NCI-H524 (cell line): ENCODE results near the gene BCL2.
"Not testable (repeated sequence)": the region's sequence is repeated elsewhere in the genome, so short reads cannot be mapped to it uniquely, and the experiment has no call there.

Source experiments
- DNase-seq, 2 experiments: peaks; one replicate each; lab custom pipeline; 2025; lab: John Stamatoyannopoulos, UW

The BCL2 gene

DNA sequence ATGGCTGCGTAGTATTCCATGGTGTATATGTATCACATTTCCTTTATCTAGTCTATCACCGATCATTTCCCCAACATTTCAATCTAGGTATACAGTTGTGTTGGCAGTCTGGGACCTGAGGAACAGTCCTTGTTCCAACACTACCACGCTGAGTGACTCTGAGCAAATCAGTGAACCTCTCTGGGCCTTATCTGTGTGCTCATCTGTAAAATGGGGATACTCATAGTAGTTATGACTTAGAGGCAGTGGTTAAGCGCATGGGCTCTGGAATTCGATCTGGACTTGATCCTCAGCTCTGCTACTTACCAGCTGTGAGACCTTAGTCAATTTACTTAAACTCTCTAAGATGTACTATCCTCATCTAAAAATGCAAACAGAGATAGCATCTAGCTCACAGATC lies 85.1 kb downstream of the BCL2 start:
- DNase-seq: no peak

DNA sequence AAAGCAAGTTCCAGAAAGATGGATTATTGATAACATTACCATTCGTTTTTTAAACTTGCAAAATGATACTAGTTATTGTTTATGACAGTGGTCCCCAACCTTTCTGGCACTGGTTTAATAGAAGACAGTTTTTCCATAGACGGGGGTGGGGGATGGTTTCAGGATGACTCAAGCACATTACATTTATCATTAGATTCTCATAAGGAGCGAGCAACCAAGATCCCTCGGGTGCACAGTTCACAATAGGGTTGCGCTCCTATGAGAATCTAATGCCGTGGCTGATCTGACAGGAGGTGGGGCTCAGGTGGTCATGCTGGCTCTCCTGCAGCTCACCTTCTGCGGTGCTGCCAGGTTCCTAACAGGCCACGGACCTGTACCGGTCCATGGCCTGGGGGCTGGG lies 86.2 kb downstream of the BCL2 start:
- no peak for DNase-seq

DNA sequence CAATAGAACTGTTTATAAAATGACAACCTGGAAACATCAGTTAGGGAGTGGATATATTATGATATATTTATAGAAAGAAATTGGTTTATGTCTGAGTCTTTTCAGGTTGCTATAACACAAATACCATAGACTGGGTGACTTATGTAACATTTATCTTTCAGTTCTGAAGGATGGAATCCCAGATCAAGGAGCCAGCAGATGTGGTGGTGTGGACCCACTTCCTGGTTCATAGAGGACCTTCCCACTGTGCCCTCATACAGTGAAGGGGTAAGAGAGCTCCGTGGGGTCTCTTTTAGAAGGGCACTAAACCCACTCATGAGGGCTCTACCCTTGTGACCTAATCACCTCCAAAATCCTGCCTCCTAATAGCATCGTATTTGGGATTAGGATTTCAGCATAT lies 86.7 kb downstream of the BCL2 start:
- no peak for DNase-seq

DNA sequence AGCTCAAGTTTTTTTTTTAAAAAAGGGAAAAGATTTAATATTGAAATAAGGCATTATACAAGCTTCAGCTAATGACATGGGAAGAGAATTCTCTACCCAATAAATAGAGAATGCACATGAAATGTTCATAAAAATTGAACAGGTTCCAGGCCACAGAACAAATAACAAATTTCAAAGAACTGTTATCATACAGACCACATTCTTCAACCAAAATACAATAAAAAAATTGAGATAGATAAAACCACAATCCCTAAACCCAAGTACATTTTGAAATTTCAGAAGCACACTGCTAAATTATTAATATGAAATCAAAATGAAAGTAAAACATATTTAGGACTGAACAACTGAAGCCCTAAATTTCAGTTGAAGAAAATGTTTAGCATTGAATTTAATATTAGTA lies 89.6 kb downstream of the BCL2 start:
- no peak for DNase-seq

DNA sequence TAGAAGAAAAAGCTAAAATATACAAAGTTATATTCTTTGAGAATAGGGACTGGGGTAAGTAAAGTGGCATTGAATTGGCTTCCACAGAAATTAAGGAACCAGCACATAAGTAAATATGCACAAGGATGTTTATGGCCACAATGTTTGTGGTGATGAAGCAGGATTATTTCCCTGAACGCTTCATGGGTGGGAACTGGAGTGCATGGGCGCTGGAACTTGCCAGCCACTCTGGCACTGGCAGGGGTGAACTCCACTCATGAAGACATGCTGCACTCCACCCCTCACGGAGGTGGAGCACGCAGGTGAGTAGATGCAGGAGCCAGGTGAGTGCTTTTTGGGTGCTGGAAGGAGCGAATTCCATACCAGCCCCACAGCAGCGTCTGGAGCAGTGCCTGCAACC lies 94.1 kb downstream of the BCL2 start:
- no peak for DNase-seq

DNA sequence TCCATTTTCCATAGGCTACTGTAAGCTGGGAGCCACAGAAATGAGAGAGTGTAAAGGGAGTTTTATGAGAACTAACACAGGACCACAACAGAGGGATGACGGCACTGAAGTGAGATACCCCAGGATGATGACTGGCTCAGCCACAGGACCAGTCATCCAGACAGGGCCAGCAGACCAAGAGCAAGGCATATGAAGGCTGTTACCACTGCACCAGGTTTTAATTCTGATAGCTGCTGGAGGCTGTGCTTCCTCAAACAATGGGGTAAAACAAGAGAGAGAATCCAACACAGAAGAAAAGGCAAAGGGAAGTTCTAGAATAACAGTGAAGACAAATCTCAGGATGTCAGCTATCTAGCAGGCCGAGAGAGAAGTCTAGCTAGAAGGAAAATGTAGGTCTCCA lies 94.9 kb downstream of the BCL2 start:
- DNase-seq: no peak

DNA sequence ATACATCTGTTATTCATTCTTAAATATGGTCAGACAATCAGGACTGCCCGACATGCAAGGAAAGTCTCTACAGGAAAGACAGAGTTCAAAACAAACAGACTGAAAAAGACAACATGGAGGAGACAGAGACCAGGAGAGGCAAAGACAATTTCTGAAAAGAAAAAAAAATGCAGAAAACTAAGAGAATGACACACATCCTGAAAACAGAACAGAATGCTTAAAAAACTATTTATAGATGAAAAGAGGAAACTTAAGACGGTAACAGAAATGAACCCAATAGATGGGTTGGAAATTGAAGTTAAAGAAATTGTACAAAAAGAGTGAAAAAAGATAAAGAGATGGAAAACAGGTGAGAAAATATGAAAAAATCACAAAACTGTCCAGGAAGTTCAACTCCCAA lies 95.7 kb downstream of the BCL2 start:
- DNase-seq: no peak

DNA sequence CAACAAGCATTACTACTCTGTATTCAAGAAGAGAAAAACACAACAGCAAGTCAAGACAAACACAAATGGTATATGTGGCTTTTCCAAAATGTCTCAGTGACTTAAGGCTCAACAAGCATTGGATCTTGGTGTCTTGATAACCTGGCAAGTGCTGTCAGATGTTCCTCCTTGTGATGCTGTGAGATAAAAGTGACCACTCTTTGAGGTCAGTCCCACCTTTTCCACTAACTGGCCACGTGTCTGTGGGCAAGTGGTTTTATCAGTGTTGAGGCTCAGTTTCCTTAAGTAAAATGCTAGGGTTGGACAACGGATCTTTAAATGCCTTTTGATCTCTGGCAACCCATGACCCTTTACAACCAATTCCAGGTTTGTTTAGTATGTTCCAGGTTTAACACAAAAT lies 98.7 kb downstream of the BCL2 start:
- DNase-seq: no peak

DNA sequence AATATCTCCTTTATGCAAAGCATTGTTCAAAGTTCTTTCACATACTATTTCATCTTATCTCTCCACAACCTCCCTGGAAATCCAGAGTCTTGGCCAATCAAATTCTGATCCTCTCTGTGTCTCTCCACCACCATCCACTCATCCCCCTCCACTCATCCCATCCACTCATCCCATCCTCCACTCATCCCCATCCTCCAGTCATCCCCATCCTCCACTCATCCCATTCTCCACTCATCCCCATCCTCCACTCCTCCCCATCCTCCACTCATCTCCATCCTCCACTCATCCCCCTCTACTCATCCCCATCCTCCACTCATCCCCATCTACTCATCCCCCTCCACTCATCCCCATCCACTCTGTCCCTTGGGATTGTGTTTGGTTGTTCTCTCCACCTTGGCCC lies 101.1 kb downstream of the BCL2 start:
- no peak for DNase-seq

DNA sequence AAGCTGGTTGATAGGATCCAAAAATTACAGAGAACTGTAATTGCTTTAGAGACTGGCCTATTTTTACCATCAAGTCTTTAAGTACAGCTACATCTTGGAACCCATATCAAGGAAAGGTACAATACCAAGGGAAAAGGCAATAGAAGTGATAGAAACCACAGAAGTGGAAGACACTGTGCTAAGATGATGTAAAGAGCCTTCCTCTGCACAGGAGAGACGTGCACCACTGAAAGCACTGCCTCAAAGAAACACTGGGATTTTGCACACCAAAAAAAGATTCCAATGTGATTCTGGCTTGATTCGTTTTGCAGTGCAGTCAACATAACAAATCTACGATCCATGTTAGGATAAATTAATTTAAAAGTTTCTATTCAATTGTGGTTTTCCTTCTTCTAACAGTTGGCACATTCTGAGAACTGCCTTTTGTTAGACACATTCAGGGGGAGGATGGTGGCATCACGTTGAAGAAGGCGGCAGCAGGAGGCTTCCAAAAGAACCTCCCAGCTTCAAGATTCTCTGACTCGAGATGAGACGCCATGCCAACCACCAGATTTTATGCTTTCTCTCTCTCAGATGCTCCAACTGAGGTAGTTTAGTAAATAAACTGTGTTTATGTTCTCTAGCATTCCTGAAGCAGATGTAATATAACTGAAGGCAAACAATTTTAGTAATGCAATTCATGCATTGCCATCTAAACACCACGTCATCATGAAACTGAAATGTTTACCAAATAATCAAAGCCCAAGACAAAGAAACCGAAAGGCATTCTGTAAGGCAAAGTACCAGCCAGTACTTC lies 102.9 kb downstream of the BCL2 start:
- DNase-seq: no peak

DNA sequence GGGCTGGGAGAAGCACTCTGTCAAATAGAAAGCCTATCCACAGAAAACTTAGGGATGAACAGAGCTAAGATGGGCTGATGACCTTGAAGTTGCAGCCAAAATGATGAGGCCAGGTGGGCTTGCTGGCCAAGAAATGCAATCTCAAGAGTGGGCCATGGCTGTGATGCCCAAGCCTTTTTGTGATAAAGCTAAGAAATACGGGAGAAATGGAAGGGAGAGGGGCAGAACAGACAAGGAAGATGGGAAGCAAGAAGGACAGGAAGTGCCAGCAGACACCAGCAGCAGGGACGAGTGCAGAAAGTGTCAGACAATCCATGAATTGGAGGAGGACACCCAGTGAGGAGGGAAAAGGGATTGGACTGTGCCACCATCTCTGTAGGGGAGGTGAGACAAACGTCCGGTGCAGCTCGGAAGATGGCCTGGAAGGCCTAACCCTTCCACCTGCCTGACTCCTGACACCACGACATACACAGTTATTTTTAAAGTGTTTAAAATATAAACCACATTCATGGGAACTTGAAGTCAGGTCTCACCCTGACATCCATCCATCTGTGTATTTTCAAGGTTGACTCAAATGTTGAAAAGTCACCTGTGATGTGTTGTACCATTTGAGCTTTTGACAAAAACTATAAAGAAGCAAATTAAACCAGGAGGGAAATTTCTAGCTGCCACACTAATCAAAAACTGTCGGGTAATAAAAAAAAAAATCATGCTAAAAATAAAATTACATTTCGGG lies 105.5 kb downstream of the BCL2 start:
- no peak for DNase-seq

DNA sequence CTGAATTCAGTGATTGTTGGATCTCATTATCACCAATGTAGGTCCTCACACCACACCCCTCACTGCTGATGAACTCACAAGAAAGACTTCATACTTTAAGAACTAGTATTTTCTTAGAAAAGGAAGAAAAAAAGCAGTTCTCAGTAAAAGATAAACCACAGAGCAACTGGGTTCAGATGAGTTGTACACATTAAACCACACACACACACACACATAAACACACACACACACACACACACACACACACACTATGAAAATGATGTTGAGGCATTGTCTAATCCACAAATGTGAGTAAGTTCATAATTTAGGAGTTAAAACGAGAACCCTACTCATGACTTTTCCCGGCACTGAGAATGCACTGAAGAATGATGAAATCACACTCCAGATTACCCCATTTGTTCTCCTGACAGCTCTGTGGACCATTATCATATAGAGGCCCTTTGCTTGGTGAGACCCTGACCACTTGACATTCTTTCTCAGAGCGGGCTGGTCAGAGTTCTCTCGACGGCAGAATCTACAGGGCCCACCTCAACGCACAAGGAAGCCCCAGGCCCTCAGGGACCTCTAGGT lies 106.2 kb downstream of the BCL2 start:
- no peak for DNase-seq

DNA sequence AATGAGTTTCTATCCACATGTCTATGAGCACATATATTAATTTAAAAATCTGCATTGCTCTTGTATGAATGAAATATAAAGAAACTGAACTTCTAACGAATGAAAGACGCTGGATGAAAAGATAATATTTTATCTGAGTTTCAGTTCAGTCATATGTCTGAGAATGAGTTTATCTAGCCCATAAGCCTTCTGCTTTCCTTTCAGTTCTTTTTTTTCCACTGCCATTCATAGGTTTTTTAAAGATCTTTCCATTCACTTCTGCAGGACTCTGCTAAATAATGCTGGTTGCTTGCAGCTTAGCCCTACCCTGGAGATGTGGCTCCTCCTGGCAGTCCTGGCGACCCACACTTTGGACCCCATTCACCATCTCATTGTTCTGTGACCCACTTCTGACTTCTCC lies 109.0 kb downstream of the BCL2 start:
- no peak for DNase-seq

DNA sequence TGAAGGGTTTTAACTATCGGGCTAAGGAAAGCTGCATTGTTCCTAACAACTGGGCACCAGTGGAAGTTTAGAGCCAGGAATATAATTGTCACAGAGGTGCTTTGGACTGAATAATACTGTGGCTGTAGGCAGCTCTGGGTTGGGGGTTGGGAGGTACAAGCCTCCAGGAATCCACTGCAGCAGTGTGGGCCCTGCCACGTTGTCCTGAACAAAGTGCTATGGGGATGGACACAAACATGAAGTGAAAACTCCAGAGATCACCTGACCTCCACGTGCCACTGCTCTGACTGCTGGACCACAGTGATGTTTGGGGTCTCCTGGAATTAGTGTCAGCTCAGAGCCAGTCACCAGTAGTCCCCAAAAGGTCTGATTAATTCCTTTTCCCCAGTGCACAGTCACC lies 110.9 kb downstream of the BCL2 start:
- DNase-seq: no peak

DNA sequence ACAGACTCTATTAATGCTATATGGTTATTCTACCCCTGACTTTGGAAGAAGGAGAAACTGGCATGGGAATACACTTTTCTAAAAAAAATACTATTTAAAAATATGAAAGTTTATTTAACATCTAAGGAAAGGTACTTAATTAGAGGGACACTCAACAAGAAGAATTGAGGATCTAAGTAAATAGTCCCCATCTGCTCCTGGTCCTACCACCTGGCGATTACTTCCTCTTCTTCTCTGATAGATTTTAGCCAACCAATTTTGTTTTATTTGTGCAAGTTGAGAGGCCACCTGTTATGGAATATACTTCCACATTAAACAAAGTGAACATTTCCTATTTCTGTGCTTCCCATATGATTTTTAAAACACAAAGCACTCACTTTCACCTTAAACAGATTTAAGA lies 111.7 kb downstream of the BCL2 start:
- DNase-seq: peak; percentile 58 to 72

DNA sequence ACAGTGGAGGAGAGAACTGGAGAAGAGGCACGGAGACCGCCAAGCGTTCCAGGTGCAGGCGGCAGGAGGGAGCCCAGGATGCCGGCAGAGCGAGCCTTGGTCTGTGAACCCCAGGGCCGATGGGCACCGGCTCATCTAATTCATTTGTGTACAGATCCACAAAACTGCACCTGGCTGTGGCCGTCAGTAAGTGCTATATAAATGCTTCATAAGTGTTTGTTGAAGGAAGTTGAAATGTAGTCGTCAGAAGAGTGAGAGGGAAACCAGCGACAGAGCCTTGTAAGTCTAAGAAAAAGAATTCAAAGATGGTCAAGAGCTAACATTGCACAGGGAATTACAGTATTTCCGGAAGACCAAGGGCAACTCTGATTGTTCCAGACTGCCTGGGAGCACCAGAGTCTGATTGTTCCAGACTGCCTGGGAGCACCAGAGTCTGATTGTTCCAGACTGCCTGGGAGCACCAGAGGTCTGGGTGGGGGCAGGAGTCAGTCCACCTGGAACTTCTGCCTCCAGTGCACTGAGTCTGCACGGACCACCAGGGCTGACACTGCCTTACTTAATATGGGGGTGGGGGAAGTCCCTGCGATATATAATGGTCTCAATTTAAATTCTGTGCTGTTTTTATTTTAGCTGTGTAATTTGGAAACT lies 112.3 kb downstream of the BCL2 start:
- DNase-seq: peak in 1 of 2 experiments; percentile 27

DNA sequence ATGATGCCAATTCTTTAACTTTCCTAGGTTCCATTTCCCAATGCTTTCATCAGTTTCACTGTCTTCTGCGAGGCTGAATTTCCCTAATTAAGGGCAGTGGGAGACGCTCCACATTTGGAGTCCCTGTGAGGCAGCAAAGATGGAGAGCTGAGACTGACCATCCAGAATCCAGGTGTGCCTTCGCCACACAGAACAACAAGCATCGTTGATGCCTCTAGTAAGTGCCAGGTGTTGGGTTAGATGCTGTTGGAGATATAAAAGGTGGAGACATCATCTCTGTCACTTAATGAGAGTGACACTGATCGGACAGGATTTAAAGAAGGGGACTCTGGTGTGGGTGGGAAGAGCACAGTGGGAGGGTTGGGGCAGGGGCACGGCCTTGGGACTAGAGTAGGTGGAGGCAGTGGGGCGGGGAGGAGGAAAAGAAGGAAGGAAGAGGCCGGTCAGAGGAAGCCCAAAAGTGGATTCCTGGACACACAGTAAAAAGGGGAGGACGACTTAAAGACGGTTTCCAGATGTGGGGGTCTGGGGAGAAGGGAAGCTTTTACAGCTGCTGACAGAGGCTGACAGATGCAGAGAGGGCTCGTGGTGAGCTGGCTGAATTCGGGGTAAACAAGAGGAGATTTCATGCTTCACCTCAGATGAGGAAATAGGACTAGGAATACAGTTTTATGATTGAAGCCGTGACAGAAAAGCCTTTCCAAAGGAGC lies 113.0 kb downstream of the BCL2 start:
- no peak for DNase-seq

DNA sequence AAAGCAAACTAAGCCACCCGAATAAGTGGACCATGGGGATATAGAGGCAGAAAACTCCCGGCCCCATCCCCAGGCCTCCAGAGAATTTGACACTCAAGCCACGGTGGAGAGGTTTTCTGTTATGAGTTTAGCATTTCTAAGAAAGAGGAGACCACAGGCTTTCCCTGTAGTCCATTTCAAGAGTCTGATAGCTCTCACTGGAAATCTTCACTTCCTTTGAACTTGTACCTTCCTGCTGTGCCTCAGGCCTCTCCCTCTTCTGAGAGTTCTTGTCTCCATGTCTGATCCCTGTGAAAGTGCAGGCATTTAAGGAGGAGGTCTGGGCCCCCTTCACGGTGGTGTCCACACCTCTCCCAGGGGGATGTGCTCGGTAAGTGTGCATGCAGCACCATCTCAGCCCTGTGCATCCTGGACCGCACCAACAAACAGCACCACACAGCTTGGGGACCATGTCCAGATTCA lies 113.7 kb downstream of the BCL2 start:
- DNase-seq: no peak

DNA sequence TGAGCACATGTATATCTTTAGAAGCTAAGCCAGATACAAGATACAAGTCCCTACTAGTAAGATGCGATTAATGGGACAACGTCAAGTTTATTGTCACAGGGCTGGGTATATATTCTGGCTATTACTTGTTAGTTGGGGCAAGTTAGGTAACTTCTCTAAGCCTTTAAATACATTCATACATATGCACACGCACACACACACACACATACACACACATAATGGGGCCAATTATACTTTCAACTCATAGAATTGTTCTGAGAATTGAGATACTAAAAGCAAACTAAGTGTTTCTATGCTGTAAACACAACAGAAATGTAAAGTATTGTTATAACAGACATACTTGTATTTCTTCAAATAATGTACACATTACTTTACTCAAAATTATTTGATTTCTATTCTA lies 116.1 kb downstream of the BCL2 start:
- DNase-seq: no peak

DNA sequence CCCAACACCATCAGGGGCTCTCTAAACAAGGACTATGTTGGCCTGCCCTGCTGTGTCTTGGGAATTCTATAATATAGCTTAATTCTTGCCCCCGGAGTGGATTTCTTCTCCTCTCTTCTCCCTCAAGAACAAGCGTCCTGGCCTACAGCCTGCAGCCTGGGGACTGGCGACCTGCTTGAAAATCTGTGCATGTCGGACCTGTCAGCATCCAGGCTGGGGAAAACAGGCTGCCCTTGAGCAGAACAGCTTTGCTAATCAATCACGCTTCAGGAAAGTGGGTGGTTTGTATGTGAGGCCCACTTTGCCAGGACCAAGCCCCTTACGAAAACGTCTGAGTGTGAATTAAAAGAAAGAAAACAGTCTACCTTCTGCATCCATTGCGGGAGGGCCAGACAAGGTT lies 116.7 kb downstream of the BCL2 start:
- DNase-seq: no peak

DNA sequence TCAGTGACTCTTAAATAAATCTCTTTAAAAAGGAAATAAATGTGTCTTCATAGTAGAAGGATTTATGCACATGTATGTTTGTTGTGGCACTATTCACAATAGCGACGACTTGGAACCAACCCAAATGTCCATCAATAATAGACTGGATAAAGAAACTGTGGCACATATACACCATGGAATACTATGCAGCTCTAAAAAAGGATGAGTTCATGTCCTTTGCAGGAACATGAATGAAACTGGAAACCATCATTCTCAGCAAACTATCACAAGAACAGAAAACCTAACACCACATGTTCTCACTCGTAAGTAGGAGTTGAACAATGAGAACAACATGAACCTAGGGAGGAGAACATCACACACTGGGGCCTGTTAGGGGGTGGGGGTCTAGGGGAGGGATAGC lies 118.1 kb downstream of the BCL2 start:
- DNase-seq: not testable (repeated sequence)

DNA sequence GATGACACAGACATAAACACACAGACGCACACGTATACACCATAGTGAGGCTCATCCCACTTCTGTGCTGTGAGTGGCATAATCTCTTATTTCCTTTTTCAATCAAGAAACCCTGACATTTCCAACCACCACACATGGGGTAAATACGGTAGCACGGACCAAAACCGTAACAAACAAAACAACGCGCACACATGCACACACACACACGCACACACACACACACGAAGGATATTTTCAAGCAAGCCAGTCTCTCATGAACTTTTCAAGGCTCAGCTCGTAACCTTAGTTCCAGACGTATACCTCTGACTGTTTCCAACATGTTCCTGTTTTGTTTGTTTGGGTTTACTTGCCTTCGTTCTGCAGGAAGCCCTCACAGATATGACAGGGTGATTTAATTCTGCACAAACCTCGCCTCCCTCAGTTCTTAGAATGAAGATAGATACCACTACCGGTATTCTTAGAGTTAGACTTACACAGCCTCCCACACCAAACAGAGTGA lies 119.8 kb downstream of the BCL2 start:
- DNase-seq: no peak
